GM21360 (cell line): ENCODE results near the gene PNMT.
"Not testable (repeated sequence)": the region's sequence is repeated elsewhere in the genome, so short reads cannot be mapped to it uniquely, and the experiment has no call there.

Experiments
- ATAC-seq: cut with Tn5 transposase; IDR thresholded peaks from one replicate; pipeline ENCODE4 v1.9.1; 2021; ENCODE audit warnings: mild to moderate bottlenecking, moderate library complexity; ENCODE audit not compliant: unreplicated experiment

The PNMT gene

GRCh38 chr17:39704821-39705551, 36.7 kb downstream of the PNMT start:
- no peak for ATAC-seq

GRCh38 chr17:39705786-39706348, 37.6 kb downstream of the PNMT start:
- no peak for ATAC-seq

DNA sequence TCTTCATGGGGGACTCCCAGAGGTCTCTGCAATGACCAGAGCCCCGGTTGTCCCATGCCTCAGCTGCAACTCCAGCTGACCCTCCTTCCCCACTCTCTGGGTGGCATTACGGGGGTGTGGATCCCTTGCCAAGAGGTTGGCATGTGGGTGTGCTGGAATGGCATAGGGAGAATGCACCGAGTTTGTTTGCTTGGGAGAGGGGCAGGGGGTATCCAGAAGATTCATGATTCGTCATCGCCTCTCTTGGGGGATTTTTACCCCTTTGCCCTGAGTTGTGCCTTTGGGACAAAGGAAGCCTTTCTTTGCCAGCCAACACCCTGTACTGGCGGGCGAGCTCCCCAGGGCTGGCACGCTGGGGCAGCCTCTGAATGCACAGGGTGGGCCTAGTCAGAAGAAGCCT, 38.1 kb downstream of the PNMT start:
- ATAC-seq: no peak

GRCh38 chr17:39706921-39707337, 38.7 kb downstream of the PNMT start:
- no peak for ATAC-seq

DNA sequence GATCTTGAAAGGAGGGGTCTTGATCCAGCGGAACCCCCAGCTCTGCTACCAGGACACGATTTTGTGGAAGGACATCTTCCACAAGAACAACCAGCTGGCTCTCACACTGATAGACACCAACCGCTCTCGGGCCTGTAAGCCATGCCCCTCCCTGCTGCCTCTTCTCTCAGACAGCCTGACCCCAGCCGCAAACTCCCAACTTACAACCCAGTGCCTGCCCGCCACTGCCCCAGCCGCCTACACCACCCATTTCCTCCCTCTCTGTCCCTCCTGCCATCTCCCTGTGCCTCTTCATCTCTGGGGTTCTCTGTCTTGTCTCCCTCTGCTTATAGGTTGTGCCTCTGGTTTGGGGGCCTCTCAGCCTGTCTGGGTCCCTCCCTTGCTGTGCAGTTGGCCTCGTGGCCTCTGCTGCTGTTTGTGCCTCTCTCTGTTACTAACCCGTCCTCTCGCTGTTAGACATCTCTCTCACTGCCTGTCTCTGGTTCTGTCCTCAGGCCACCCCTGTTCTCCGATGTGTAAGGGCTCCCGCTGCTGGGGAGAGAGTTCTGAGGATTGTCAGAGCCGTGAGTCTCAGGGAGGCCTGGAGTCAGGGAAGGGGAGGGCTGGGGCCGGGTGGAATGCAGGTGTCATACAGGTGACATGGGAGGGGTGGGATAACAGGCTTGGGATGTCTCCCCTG, 41.2 kb downstream of the PNMT start:
- ATAC-seq: no peak

DNA sequence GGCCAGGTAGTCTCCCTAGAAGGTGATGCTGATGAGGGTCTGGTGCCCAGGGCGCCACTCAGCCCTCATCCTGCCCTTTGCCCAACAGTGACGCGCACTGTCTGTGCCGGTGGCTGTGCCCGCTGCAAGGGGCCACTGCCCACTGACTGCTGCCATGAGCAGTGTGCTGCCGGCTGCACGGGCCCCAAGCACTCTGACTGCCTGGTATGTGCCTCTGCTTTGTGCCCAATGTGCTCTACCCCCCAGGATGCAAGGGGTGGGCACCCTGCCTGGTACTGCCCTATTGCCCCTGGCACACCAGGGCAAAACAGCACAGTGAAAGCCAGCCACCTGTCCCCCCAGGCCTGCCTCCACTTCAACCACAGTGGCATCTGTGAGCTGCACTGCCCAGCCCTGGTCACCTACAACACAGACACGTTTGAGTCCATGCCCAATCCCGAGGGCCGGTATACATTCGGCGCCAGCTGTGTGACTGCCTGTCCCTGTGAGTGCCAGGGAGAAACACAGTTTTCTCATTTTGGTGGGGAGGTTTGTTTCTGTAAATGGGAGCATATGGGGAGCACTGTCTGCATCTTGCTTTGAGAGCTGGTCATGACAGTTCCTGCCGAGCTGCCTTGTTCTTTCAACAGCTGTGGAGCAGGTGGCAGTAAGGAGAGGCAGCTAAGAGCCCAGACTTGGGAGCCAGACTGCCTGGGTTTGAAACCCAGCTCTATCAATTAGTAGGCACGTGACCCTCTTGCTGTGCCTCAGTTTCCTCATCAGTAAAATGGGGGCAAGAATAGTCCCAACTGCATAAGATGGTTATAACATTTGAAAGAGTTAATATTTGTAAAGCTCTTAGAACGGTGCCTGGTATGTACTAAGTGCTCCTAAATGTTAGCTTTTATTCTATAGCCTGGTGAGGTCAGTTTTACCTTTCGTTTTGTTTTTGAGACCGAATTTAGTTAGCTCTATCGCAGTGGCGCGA, 42.0 kb downstream of the PNMT start:
- no peak for ATAC-seq

GRCh38 chr17:39711071-39711470, 42.8 kb downstream of the PNMT start:
- ATAC-seq: not testable (repeated sequence)

GRCh38 chr17:39711851-39712250, 43.6 kb downstream of the PNMT start:
- ATAC-seq: no peak

DNA sequence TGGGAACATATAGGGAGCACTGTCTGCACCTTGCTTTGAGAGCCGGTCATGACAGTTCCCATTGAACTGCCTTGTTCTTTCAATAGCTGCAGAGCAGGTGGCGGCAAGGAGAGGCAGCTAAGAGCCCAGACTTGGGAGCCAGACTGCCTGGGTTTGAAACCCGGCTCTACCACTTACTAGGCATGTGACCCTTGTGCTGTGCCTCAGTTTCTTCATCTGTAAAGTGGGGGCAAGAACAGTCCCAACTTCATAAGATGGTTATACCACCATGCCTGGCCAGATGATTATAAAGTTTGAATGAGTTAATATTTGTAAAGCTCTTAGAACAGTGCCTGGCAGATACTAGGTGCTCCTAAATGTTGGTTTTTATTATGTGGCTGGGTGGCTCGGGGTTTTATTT, 46.0 kb downstream of the PNMT start:
- no peak for ATAC-seq

DNA sequence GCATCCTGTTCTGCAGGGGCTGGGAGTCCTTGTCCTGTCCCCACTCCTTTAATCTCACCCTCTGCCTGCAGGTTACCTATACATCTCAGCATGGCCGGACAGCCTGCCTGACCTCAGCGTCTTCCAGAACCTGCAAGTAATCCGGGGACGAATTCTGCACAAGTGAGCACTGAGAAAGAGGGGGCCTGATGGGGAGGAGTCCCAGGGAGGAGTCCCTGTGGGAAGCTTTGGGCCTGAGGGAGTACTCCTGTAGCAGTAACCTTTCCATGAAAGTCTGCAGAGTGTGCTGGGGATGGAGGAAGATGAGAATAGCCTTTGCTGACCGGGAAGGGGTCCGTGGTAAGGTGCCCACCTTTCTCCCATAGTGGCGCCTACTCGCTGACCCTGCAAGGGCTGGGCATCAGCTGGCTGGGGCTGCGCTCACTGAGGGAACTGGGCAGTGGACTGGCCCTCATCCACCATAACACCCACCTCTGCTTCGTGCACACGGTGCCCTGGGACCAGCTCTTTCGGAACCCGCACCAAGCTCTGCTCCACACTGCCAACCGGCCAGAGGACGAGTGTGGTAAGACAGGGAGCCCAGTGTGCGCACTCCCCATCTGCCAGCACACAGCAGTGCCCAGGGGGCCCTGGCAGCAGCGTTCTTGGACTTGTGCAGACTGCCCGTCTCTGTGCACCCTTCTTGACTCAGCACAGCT, 47.3 kb downstream of the PNMT start:
- ATAC-seq: no peak

- no peak for ATAC-seq
Observed at GRCh38 chr17:39716073-39716818, 48.0 kb downstream of the PNMT start.

DNA sequence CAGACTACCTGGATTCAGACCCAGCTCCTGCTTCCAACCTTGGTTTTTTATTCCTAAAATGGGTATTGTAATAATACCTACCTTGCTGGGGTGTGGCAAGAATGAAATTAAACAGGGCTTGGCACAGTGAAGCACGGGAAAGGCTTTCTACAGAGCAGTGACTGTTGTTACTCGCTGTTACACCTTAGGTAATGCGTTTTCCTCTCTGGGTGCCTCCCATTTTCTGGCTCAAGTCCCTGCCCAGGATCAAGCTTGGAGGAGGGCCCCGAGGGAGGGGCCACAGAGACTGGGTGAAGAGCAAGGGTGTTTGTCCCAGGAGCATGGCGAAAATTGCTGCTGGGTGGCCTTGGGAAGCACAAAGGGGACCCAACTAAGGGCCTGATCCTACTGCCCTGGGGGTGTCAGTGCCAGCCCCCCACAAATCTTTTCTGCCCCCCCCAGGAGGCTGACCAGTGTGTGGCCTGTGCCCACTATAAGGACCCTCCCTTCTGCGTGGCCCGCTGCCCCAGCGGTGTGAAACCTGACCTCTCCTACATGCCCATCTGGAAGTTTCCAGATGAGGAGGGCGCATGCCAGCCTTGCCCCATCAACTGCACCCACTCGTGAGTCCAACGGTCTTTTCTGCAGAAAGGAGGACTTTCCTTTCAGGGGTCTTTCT, 48.8 kb downstream of the PNMT start:
- ATAC-seq: no peak

- no peak for ATAC-seq
Observed at GRCh38 chr17:39717660-39718059, 49.4 kb downstream of the PNMT start.

GRCh38 chr17:39719563-39720355, 51.5 kb downstream of the PNMT start:
- no peak for ATAC-seq
